HG02943 (cell line): ENCODE measurements around the gene CNTN2.

Experiments
- ATAC-seq: cut with Tn5 transposase; IDR thresholded peaks from one replicate; pipeline ENCODE4 v1.9.1; 2021; ENCODE audit warnings: mild to moderate bottlenecking, low read depth, moderate library complexity; ENCODE audit not compliant: unreplicated experiment

CNTN2 gene

GRCh38 chr1:205109711-205110110 lies 66.7 kb downstream of the CNTN2 start:
- ATAC-seq: no peak

- ATAC-seq: no peak
Measured at GRCh38 chr1:205111354-205111753, 68.3 kb downstream of the CNTN2 start.

- ATAC-seq: no peak
Measured at GRCh38 chr1:205118752-205119151, 75.7 kb downstream of the CNTN2 start.

DNA sequence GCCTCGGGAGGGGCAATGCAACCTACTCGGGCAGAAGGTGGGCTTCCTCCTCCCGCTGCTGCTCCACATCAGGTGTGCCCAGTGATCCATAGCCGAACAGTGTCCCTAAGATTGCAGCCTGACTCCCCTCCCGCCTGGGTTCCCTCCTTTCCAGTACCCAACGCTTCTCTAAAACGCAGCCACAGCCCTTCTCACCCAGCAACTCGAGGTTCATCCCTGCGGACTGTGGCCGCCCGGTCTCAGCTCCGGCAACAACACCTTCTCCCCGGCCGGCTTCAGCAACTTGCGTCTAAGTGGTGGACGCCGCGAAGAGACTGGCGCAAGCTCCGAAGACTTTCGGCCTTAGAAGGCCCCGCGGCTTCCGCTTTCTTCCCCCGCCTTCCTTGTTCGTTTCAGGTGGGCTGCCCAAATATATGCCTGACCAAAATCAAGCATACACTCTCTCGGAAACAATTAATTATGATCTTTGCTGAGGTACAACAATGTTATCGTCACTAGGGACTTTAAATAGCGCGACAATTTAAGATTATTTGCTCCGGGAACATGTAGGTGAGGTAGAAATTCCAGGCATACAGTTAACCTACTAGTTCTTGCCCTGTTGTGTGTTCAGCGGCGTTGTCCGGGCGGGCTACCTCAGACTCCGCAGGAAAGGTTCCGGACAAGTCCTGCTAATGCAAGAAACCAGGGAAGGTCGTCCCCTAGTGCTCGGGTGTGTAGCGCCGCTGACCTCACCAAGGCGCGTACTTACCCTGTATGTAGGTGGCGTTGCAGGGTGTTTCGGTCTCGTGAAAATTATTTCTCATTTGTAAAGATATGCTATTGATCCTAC lies 78.9 kb downstream of the CNTN2 start, which contains the start of gene RBBP5:
Gene RBBP5 (minus strand): TSS at position 319 of the 829 bp plus-strand sequence. CDS start 105 bp downstream, at position 214.
- ATAC-seq: peak; percentile 89

DNA sequence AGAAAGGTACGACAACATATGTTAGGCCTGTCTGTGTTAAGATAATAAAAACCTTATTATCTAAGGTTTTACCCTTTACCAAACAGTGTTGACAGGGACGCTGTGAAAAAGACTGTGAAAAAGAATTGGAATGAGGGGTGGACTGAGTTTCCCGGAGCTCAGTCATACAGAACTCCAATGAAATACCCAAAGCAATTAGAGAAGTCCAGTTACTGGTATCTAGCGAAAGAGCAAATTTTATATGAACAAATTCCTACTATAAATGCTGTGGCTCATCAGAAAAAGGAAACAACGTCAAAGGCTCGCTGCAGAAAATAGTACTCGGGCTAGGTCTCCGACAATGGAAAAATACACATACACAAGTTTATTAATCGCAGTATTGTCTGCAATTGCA lies 79.5 kb downstream of the CNTN2 start:
- no peak for ATAC-seq

DNA sequence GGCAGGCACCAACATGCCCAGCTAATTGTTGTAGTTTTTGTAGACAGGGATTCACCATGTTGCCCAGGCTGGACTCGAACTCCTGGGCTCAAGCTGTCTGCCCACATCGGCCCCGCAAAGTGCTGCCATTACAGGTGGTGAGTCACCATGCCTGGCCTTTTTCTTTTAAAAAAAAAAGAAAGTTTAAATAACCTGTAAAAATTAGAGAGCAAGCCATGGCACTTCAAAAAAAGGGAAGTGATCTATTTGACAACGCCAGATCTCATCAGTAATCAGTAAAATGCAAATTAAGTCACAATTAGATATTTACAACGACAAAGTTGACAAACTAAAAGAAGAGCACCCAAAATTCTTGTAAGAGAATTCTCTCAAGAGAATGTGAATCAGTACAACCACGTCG lies 81.7 kb downstream of the CNTN2 start:
- no peak for ATAC-seq

- ATAC-seq: no peak
Measured at GRCh38 chr1:205127646-205128045, 84.6 kb downstream of the CNTN2 start.
